AG20443 (cell line): ENCODE results near the gene CCNJL.

Experiments used
- DNase-seq: peaks from one replicate; pipeline ENCODE4 v3.0.0; 2012; ENCODE audit warnings: low spot score, mixed read lengths

The CCNJL gene

DNA sequence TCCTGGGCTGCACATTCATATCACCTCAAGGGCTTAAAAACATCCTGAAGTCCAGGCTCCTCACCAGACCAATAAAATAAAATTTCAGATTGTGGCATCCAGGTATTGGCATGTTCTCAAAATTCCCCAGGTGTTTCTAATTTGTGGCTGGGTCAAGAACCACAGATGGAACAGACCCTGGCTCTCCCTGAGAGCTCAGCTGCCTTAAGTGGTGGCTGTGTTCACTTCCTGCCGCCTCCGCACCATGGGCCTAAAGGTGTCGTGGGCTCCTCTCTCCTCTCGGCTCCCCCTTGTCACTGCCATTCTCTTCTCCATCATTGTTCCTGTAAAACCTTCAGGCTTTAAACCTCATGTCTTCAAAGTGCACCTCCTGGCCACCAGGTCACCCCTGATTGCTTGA lies 17.8 kb upstream of the CCNJL start:
- DNase-seq: no peak

DNA sequence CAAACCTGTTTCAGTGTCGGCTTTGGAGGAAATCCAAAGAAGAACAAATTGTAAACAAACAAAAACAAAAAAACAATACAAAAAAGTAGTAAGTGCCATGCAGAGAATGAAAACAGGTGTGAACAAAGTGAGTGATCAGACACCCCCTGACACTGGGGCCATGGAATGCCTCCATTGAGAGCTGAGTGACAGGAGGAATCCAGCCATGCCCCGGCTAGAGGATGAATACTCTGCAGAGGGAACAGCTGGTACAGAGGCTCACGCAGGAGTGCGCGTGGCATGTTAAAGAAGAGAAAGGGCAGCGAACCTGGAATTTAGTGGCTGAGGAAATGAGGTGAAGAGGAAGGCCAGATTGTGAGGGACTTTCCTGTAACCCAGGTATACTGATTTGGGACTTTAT lies 15.5 kb upstream of the CCNJL start:
- no peak for DNase-seq

DNA sequence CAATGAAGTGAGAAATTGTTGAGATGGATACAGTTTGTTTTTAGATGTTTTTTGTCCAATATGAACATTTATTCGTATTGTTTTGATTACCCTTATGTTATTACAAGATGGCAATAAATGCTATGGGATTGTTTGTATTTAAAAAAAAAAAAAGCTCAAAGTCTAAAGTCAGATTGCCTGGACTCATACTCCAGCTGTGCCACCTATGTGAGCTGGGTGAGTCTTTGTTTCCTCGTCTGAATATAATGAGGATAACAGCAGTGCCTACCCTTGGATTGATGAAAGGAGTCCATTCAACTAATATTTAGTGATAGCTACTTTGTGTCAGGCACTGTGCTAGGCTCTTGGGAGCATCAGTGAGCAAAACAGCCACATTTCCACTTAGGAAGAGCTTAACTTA lies 14.6 kb upstream of the CCNJL start:
- DNase-seq: no peak

GRCh38 chr5:160325716-160326115 lies 13.4 kb upstream of the CCNJL start:
- DNase-seq: no peak

GRCh38 chr5:160324886-160325285 lies 12.5 kb upstream of the CCNJL start:
- no peak for DNase-seq

DNA sequence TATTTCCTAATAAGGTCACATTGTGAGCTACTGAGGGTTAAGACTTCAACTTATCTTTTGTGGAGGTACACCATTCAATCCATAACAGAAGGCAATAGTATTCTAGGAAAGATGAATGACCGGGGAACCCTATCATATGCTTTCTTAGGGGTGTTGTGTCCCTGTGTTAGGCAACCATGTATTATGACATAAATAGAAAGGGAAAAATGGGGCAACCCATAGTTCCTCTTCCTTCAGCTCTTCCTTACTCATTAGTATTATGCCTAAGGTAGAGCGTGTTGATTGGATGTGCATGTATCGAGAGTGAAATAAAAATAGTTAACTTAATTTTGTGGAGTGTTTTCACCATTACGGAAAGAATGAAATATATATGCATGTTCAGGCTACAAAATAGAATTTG lies 6.0 kb upstream of the CCNJL start:
- DNase-seq: no peak

- DNase-seq: no peak
These were observed 5.1 kb upstream of the CCNJL start for GRCh38 chr5:160317434-160317833.

DNA sequence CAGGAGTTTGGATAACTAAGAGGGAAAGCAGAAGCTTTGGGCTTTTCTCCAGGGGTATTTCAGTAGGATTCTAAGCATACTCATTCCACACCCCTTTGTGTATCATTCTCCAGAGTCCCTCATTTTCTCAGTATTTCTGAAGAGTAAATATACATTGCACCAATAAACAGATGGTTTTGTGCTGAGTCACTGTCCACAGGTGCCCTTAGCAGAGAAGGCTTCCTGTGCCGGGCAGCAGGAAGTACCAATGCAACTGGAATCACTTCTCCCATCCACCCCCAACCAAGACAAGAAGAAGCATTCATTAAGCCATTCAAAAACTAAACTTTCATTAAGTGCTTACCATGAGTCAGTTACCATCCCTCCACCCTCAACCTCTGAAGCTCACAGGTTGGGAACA lies 3.6 kb upstream of the CCNJL start:
- no peak for DNase-seq

GRCh38 chr5:160312960-160313727 lies 780 bp upstream of the CCNJL start:
- no peak for DNase-seq

- DNase-seq: peak; percentile 31
These were observed 752 bp downstream of the CCNJL start for GRCh38 chr5:160311491-160312133.

- no peak for DNase-seq
These were observed 1.6 kb downstream of the CCNJL start for GRCh38 chr5:160310552-160311295.

DNA sequence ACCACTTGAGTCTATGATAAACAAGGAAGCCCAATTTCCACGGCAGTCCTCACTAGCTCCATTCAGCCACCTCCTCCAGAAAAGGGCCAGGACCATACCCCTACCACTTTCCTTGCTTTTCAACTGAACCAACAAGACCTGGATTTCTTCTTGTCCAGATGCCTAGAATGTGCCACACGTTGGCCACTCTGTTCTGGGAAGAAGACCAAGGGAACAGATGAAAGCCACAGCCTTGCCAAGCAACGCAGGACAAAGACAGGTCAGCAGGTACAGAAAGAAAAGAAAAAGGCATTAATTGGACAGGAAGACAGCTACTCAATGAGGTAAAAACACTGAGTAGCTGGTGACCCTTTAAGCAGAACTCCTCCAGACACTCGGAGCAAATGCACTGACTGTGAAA lies 2.2 kb downstream of the CCNJL start:
- DNase-seq: no peak

DNA sequence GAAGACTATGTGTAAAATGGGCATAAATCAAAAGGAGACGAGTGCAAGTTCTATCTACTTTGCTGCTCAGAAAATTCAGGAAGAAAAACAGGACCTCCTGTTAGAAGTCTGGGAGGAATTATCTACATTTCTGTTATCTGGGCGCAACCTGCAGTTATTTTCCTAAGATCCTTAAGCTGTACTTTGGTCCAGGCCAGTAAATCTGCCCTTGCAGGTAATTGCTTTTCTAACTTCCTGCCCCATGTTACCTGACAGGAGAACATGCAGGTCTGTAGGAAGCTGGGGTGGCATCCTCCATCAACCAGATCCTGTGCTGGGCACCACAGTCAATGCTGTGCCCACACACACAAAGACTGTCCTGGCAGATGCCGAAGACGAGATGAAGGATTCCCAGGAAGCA lies 5.7 kb downstream of the CCNJL start:
- no peak for DNase-seq

- no peak for DNase-seq
These were observed 7.0 kb downstream of the CCNJL start for GRCh38 chr5:160305319-160305718.

- DNase-seq: no peak
These were observed 8.7 kb downstream of the CCNJL start for GRCh38 chr5:160303690-160304089.

DNA sequence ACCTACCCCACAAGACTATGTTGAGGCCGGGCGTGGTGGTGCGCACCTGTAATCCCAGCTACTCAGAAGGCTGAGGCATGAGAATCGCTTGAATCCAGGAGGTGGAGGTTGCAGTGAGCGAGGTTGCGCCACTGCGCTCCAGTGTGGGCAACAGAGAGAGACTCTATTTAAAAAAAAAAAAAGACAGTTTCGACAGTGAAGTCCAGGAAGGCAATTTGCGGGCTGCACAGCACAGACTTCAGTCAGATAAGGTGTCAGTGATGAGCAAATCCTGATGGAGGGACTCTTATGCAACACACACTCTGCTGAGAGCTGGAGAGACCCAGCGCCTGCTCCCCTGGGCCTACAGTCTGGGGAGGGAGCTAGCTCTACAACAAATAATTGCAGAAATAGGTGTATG lies 14.2 kb downstream of the CCNJL start:
- DNase-seq: no peak

DNA sequence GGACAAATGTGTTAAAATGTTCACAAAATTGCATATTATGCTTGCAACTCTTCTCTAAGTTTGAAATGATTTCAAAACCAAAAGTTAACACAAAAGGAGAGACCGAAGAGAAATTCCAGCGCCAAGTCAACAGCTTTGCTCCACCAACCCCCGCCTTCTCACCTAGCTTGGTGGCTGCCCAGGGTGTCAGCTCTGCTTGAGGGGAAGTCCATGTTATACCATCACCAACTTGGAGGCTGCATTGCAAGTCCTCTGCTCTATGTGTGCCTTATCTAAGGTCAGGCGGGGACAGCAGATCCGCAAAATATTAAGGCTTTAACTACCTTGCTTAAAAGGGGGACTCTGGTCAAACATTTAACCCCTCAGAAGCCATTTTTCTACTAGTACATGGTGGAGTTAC lies 14.6 kb downstream of the CCNJL start:
- no peak for DNase-seq

GRCh38 chr5:160297004-160297403 lies 15.4 kb downstream of the CCNJL start:
- DNase-seq: no peak

GRCh38 chr5:160296496-160296895 lies 15.9 kb downstream of the CCNJL start:
- no peak for DNase-seq

- no peak for DNase-seq
These were observed 18.3 kb downstream of the CCNJL start for GRCh38 chr5:160293901-160294561.

GRCh38 chr5:160293386-160293785 lies 19.0 kb downstream of the CCNJL start:
- no peak for DNase-seq

DNA sequence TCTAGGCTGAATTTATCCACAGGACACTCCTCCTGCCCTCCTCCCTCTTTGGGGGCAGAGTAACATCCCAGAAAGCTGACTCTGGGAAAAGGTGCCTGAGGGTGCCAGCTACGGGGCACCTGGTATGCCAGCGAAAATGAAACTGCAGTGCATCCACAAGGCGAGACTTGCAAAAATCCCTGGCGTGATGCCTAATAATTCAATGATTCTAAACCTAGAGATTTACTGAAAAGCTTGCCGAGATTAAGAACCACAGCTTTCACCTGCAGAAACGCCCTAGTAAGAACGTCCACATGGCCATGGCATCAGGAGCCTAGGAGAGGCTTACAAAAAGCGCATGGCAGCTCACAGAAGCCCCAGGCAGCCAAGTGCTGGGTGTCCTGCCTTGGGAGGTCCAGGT lies 20.9 kb downstream of the CCNJL start:
- no peak for DNase-seq

DNA sequence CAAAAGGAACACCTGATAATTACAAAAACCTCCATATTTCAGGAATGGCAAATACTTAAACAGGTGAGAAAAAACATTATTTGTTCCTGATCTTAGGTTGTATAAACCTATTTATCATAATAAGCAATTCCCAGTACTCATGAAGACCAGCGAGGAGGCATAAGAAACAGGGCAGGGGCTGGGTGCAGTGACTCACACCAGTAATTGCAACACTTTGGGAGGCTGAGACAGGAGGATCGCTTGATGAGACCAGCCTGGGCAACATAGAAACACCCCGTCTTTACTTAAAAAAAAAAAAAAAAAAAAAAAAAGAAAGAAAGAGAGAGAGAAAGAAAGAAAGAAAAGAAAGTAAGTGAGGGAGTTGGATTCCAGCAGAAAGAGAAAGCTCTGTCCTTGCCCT lies 21.6 kb downstream of the CCNJL start:
- DNase-seq: no peak
